Measurements from ENCODE around the gene TAB2.

GRCh38 chr6:149334682-149335160 is 17.2 kb downstream of the TAB2 start:
- TF ChIP-seq CTCF (IDR thresholded peaks at IDR 0.05) (no peak), POLR2A (IDR thresholded peaks at IDR 0.05) (no peak)
